SK-N-SH treated with all-trans-retinoic acid at 6 μM for 48 hours (cell line): ENCODE results near the gene NDUFA8.

Experiments
- ISL1 ChIP-seq: fragments of 250-450 bp; sonication (Bioruptor Pico); IDR thresholded peaks from 2 replicates; pipeline ENCODE4 v2.1.2; 2022; ENCODE audit warnings: mild to moderate bottlenecking, moderate library complexity
- OSR1 ChIP-seq: fragments of 250-450 bp; sonication (Bioruptor Pico); IDR thresholded peaks from 2 replicates; pipeline ENCODE4 v1.8.0; 2022; ENCODE audit warnings: moderate library complexity, mild to moderate bottlenecking, inconsistent platforms

DNA sequence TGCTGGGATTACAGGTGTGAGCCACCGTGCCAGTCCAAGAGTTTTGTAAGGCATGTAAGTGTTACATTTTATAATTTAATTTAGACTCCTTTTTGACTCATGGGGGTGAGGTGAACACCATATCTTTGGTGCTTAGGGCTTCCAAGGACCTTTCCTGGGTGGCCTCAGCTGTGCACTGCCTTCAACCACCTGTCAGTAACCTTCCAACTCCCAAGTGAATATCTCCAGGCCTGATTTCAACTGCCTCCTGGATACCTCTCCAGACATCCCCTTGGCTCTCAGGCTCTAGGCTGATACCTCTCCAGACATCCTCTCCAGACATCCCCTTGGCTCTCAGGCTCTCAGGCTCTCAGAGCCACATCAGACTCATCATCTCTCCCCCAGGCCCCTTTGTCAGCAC, 35.5 kb downstream of the NDUFA8 start:
- TF ChIP-seq OSR1 (CRISPR knock-in tag) = no peak
- TF ChIP-seq ISL1 (CRISPR knock-in tag) = no peak
